ENCODE measurements around the gene INSC. TPM values are rescaled to one million over a fixed set of nuclear protein-coding genes. Genes with fewer than 3 reads are reported as not detected.

INSC gene
- total RNA-seq, 2 donors from 2014 or later = 1.6 TPM

DNA sequence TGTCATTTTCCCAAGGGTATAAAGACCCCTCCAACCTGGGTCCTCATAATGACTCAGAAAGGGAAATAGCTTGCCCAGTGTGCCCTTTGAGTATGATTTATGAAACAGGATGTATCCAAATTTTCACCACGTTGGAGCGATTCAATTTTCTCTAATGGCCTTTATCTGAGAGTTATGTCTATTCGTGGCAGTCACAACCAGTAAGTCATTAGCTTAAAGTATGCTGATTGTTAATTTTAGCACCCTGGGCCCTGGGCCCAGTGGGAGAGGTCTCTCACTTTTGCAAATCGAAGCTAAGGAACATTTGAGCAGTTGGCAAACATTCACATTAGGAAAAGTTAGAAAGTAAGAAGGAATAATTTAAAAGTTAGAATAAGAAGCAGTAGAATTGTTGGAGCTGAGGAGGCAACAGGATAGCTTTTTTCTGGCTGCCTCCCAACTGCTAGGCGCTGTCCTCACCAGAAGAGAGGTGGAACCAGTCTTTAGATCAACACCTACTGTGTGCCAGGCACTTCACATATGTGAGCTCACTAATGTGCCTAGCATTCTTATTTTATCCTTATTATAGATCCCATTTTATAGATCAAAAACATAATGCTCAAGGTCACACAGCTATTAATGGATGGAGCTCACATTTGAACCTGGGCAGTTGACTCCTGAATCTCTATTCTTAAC is 24.5 kb downstream of the INSC start:
- Histone ChIP-seq H3K9me3 (no peaks in the 10 kb centered on the region), H3K4me1 (no peaks in the 10 kb centered on the region), H3K36me3 (no peaks in the 10 kb centered on the region), H3K4me3 (no peak overlapping the region), H3K27ac (no peak overlapping the region), H3K9ac (ENCODE audit: low read depth in 2 of 2, low read length in 2 of 2) (no peak overlapping the region), H3K27me3 (no peaks in the 10 kb centered on the region)
- TF ChIP-seq, protein P1, sequence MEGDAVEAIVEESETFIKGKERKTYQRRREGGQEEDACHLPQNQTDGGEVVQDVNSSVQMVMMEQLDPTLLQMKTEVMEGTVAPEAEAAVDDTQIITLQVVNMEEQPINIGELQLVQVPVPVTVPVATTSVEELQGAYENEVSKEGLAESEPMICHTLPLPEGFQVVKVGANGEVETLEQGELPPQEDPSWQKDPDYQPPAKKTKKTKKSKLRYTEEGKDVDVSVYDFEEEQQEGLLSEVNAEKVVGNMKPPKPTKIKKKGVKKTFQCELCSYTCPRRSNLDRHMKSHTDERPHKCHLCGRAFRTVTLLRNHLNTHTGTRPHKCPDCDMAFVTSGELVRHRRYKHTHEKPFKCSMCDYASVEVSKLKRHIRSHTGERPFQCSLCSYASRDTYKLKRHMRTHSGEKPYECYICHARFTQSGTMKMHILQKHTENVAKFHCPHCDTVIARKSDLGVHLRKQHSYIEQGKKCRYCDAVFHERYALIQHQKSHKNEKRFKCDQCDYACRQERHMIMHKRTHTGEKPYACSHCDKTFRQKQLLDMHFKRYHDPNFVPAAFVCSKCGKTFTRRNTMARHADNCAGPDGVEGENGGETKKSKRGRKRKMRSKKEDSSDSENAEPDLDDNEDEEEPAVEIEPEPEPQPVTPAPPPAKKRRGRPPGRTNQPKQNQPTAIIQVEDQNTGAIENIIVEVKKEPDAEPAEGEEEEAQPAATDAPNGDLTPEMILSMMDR (IDR thresholded peaks at IDR 0.05) = no peak
- no peak for DNase-seq
- intact Hi-C loops (cut with DNase I) = no loop called here

DNA sequence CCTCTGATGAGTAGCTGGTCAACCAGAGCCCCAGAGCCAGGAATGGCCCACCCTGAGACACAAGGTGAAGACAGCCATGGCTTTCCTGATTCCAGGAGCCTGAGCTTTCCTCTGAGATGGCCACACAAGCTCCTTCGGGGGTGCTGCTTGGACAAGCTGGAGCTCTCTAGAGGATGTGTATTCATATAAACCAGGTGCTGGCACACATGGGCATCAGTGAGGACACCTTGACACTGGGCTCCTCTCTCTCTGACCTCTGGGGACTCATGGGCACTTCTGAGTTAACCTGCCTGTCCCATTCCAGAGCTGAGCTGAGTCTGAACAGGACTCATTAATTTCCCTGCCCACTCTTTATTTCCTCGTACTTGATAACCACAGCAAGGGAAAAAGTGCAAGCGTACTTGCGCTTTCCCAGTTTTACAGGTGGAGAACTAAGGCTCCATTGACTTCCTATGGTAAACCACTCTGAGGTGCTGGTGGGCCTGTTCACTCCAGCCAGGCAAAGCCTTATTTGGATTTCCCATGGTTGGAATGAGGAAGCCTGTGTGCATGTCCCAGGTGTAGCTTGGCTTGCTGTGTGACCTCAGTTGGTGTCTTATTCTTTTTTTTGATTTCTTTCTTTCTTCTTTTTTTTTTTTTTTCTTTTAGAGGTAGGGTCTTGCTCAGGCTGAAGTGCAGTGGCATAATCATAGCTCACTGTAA is 25.4 kb downstream of the INSC start:
- Histone ChIP-seq H3K27me3 (no peaks in the 10 kb centered on the region), H3K4me1 (peaks cover 3% of the 10 kb centered on the region), H3K9ac (ENCODE audit: low read depth in 2 of 2, low read length in 2 of 2) (no peak overlapping the region), H3K4me3 (no peak overlapping the region), H3K27ac (no peak overlapping the region), H3K36me3 (no peaks in the 10 kb centered on the region), H3K9me3 (no peaks in the 10 kb centered on the region)
- TF ChIP-seq, protein P1 (IDR thresholded peaks at IDR 0.05) = no peak
- no peak for DNase-seq
- intact Hi-C loops (cut with DNase I) = no loop called here

DNA sequence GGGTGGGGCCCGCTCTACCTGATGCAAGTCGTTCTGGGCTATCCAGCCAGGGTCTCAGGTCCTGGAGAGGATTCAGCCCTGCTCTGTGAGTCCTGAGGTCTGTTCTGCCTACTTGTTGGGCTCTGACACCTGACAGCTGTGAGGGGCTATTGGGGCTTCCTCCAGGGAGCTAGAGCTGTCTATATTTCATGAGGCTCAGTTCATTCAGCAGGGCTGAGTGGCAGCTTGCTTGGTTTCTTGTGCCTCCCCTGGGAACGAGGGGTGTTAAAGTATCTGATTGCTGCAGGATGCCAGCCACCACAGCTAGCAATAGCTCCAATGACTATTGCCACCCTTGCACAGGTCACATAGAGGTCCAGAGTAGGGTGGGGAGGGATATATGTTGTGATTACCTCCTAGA is 26.7 kb downstream of the INSC start:
- Histone ChIP-seq H3K27ac (no peak overlapping the region), H3K27me3 (no peaks in the 10 kb centered on the region), H3K9ac (ENCODE audit: low read depth in 2 of 2, low read length in 2 of 2) (no peak overlapping the region), H3K36me3 (no peaks in the 10 kb centered on the region), H3K4me1 (peaks cover 6% of the 10 kb centered on the region), H3K4me3 (no peak overlapping the region), H3K9me3 (no peaks in the 10 kb centered on the region)
- TF ChIP-seq, protein P1 (IDR thresholded peaks at IDR 0.05) = no peak
- intact Hi-C loops (cut with DNase I) = no loop called here
- no peak for DNase-seq

DNA sequence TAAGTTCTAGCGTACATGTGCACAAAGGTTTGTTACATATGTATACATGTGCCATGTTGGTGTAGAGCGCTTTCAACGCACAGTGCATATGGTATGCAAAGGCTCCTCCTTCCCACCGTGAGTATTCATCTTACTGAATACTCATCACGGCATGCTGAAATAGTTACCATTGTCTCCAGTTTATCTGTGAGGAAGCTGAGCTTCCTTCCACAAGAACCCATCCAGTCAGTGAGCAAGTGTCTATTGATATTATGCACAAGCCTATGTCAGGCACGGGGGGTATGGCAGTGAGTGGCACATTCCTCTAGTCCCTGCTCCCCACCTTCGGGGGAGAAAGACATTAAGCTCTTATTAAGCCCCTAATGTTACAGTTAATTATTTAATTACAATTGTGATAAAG is 28.1 kb downstream of the INSC start:
- no peaks in the 10 kb centered on the region for H3K36me3 ChIP-seq
- H3K27me3 ChIP-seq = no peaks in the 10 kb centered on the region
- no peak overlapping the region for H3K4me3 ChIP-seq
- peaks cover 6% of the 10 kb centered on the region for H3K4me1 ChIP-seq
- no peaks in the 10 kb centered on the region for H3K9me3 ChIP-seq
- intact Hi-C loops (cut with DNase I) = no loop called here
- H3K27ac ChIP-seq = no peak overlapping the region
- TF ChIP-seq, protein P1 (IDR thresholded peaks at IDR 0.05) = no peak
- no peak for DNase-seq
- no peak overlapping the region for H3K9ac ChIP-seq (ENCODE audit: low read depth in 2 of 2, low read length in 2 of 2)

DNA sequence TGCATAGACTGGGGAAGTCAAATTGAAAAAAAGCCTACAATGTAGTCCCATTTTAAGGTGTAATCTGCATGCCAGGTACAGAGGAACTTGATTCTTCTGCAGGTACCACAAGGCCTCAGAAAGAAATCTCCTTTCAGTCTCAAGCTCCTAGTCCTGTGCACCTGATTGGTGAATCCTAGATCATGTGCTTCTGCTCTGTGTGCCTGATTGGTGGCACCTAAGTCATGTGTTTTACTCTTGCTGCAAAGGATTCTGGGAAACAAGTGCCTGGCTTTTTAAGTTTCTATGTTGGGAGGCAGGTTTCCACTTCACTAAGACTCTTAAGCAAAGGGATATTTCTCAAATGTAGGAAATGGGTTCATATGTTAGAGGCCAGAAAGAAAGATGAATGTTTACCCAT is 29.1 kb downstream of the INSC start:
- intact Hi-C loops (cut with DNase I) = no loop called here
- Histone ChIP-seq H3K4me3 (no peak overlapping the region), H3K9ac (ENCODE audit: low read depth in 2 of 2, low read length in 2 of 2) (no peak overlapping the region), H3K27me3 (no peaks in the 10 kb centered on the region), H3K27ac (no peak overlapping the region), H3K9me3 (no peaks in the 10 kb centered on the region), H3K4me1 (peaks cover 6% of the 10 kb centered on the region), H3K36me3 (no peaks in the 10 kb centered on the region)
- no peak for DNase-seq
- TF ChIP-seq, protein P1 (IDR thresholded peaks at IDR 0.05) = no peak

Data from colonic mucosa (tissue), 4 donors.